ENCODE measurements around the gene EPHB4.
"Not testable (repeated sequence)": the region's sequence is repeated elsewhere in the genome, so short reads cannot be mapped to it uniquely, and the experiment has no call there.

EPHB4 gene

DNA sequence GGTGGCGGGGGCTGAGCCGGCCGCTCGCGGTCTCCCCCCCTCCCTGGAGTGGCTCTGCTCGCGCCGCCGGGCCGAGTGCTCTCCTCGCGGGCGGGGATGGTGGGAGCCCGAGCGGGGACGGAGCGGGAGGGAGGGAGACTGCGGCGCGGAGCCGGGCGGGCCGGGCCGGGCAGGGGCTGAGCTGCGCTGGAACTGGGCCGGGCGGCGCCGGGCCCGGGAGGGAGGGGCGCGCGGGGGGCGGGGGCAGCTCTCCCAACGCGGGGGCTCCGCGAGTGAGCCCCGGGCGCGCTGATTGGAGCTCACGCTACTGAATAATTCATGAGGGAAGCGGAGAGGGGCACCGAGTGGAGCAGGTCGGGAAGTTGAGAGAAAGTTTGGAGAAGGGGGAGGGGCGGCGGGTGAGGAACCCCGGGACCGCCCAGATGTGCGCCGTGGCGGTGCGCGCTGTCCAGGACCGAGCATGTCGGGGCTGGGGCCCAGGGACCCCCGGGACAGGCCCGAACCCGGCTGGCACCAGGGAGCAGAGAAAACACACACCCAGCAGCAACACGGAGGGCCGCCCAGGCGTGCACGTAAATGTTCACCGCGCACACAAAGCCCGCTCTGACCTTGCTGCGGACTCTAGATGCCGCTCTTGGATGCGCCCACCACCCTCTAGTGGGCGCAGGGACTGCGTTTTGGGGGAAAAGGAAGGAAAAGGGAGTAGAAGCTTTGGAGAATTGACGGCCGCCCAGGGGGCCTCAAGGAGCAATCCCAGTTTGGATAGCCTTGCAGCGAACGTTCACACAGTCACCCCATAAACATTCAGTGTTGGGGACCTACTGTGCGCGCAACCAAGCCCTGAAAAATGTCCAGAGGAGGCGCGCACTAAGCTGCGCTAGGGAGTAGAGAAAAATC lies at the start of gene EPHB4:
Gene EPHB4, minus strand, starts transcription at position 194 of the 897 bp plus-strand sequence. CDS start 493 bp downstream, outside the sequence.
- DNase-seq (ENCODE audit: low read depth in 3 of 3), result no peak

DNA sequence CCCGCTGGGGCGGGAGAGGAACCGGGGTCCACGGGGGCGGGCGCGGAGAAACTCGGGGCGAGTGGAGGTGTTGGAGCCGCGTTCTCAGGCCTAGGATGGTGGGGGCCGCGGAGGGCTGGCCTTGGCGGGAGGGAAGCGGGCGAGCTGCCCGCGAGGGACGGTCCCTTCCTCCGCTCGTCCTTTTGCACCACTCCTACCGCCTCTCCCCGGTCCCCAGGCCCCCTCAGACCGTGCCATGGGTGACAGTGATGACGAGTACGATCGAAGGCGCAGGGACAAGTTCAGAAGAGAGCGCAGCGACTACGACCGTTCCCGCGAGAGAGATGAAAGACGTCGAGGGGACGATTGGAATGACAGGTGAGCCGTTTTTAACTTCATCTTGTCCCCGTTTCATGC lies 48.0 kb upstream of the EPHB4 start:
- DNase-seq (ENCODE audit: low read depth in 3 of 3), result no peak

DNA sequence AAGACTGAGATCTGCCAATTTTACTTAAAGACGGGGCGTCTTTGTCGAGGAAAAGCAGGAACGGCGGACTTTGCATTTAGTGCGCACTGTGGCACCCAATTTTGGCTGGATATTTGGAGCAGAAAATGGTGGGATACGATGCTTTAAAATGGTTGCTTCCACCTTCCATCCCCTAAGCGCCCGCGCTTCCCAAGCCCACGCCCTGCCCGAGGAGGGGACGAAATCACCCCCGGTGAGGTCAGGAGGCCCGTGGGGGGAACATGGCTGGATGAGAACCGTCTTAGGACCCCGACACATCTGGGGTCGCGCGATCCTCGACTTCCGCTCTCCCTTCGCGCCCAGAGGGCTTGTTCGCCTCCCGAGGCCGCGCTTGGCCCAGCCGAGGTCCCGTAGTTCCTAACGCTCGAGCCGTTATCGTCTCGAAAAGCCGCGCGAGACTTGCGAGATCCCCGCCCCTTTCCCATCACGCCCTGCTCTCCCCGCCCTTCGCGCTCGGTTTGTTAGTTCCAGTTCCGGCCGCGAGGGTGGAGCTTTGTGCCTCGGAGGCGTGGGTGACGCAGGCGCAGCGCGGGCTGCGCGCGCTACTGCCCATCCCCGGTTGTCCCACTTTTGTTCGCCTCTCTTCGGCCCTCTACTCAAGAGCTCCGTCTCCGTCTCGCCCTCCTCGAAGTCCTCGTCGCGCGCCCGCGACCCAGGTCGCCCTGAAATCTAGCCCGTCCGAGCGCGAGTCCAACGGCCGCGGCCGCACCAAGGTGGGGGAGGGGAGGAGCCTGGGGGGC lies 47.4 kb upstream of the EPHB4 start, which contains the start of gene SRRT:
Gene SRRT, plus strand, starts transcription at position 527 of the 779 bp plus-strand sequence. CDS start 488 bp downstream, outside the sequence.
- DNase-seq (ENCODE audit: low read depth in 3 of 3), result peak; percentile 97 to 98 (median 98)

DNA sequence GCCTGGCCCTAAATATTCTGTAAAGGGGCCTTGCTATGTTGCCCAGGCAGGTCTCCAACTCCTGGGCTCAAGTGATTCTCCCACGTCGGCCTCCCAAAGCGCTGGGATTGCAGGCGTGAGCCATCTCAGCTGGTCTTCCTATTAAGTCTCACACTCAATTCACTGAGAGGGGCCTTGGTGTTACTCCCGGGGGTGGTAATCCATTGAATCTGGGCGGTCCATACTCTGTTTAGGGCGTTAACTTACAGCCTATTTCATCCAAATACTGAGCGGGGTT lies 46.9 kb upstream of the EPHB4 start:
- no peak for DNase-seq (ENCODE audit: low read depth in 3 of 3)

DNA sequence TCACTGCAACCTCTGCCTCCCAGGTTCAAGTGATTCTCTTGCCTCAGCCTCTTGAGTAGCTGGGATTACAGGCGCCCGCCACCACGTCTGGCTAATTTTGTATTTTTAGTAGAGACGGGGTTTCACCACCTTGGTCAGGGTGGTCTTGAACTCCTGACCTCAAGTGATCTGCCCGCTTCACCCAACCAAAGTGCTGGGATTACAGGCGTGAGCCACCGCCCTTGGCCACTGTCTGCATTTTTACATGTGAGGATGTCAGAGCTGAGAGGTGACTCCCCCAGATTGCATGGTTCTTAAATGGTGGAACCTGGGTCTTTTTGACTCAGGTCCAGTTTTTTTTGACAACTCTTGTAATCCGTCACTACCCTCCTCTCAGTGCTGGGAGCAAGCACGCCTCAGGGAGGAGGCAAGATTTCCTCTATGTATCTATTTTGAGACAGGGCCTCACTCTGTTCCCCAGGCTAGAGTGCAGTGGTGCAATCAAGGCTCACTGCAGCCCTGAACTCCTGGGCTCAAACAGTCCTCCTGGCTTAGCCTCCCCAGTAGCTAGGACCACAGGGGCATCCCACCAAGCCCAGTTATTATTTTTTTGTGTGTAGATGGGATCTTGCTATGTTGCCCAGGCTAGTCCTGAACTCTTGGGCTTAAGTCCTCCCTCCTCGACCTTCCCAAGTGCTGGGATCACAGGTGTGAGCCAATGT lies 46.4 kb upstream of the EPHB4 start:
- no peak for DNase-seq (ENCODE audit: low read depth in 3 of 3)

DNA sequence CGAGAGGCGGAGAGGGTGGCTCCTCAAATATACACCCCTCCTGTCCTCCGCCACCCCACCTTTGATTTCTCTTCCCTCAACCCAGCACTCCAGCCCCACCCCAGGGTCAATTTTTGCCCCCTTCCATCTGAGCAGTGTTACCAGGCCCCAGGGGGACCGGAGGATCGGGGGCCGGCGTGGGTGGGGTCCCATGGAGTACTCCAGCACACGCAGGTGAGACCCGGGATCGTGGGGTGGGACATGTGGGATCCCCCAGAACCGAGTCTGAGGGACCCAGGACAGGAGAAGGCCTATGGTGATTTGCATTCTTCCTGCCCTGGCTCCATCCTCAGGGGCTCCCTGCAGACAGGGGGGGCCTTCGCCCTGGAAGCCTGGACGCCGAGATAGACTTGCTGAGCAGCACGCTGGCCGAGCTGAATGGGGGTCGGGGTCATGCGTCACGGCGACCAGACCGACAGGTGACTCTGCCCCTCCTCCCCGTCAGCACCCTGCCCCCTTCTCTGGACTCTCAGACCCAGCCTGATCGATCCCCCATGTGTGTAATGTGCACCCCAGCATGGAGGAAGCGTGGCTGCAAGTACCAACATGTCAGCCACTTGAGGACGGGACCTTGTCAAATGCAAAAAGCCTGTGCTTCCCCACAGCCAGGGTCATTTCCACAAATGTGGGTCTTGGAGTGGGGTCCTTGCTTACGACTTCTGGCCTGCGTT lies 40.6 kb upstream of the EPHB4 start:
- DNase-seq (ENCODE audit: low read depth in 3 of 3), result no peak

DNA sequence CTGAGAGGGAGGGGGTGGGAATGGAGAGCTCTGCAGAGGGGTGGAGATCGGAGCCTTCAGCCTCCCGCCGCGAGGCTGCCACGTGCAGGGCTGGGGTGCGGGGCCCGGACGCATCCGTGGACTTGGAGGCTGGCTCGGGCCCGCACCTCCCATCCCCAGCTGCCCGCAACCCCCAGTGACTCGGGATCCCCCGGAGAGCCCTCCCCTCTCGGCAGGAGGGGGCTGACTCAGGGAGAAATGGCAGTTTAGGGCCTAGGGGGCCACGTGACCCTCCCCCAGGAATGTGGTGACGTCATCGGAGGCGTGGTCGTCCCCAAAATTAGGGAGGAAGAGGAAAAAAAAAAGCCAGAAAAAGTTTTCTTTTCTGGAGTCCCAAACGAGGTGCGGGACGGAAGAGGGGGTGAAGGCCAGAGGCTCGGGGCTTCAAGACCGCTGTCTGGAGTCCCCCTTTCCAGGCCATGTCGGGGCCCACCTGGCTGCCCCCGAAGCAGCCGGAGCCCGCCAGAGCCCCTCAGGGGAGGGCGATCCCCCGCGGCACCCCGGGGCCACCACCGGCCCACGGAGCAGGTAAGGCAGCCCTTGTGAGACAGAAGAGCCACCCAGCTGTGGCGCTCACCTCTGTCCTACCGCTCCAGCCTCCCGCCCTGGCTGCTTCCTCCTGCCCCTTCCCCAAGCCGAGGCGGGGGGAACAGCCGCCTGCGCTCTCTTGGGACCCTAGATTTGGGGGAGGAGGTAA lies 39.9 kb upstream of the EPHB4 start, which contains the start of gene TRIP6:
Gene TRIP6, plus strand, starts transcription at position 348 of the 736 bp plus-strand sequence. Its CDS starts 111 bp downstream, at position 459.
- peak; percentile 45 to 61 (median 55) for DNase-seq (ENCODE audit: low read depth in 3 of 3)

DNA sequence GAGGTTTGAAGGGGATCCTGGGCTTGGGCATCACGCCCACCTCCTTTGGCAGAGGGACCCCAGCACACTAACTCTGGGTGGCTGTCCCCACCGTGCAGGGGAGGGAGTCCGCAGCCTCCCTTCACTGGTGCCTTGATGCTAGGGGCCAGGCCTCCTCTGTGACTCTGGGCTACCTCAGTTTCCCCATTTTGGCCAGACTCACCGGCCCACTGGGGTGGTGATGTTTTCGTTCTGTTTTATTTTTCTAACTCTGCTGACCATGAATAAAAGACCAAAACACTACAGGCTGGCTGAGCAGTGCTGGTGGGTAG lies 39.4 kb upstream of the EPHB4 start:
- DNase-seq (ENCODE audit: low read depth in 3 of 3), result no peak

DNA sequence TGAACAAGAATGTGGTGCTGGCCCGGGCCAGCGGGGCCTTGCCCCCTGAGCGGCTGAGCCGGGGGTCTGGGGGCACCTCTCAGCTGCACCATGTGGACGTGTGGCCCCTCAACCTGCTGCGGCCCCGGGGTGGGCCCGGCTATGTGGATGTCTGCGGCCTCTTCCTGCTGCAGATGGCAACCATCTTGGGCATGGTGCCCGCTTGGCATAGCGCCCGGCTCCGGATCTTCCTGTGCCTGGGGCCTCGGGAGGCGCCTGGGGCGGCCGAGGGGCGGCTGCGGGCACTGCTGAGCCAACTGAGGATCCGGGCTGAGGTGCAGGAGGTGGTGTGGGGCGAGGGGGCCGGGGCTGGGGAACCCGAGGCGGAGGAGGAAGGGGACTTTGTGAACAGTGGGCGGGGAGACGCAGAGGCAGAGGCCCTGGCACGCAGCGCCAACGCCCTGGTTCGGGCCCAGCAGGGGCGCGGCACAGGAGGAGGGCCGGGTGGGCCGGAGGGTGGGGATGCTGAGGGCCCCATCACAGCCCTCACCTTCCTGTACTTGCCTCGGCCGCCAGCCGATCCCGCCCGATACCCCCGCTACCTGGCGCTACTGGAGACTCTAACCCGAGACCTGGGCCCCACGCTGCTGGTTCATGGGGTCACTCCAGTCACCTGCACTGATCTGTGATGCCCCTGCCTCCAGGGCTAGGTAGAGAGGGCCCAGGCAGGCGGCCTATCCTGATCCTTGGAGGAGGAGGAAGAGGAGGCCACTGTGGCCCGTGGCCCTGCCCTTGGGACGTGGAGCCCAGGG lies 38.8 kb upstream of the EPHB4 start:
- DNase-seq (ENCODE audit: low read depth in 3 of 3), result no peak

DNA sequence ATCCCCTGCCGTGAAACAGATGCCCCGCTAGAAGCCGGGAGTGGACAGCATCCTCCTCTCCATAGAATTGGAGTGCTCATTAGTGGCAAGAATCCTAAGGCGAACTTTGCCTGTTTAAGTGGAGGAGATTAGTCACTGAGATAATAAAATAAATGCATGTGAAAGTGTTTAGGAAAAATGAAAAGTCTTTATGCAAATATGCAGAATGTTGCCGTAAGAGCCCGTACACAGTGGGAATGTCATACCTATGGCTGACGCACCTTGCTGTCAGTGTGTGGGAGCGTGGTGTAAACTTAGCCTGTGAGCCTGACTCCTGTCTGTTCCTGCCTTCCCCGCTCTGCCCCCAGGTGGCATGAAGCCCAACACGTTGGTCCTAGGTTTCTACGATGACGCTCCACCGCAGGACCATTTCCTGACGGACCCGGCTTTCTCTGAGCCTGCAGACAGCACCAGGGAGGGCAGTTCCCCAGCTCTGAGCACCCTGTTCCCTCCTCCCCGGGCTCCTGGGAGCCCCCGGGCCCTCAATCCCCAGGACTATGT lies 38.1 kb upstream of the EPHB4 start:
- DNase-seq (ENCODE audit: low read depth in 3 of 3), result no peak

DNA sequence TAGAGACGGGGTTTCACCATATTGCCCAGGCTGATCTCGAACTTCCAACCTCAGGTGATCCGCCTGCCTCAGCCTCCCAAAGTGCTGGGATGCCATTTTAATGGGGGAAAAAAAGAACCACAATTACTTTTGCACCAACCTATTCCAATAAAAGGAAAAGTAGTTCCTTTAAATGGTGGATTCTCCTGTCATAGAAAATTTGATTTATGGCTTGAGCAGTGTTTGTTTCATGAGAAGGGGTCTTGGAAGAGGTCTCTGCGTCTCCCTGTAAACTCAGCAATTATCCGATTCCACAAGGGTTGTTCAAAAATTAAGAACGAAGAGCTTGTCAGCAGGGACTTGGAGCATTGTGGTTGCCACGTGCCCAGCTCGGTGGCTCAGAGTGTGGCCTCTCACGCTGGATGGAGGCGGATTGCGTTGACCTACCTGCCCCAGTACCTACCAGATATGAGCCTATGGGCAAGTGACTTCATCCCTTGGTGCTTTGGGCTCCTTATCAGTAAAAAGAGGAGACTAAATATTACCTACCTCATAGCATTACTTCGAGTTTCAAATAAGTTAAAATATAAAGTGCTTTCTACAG lies 37.0 kb upstream of the EPHB4 start:
- DNase-seq (ENCODE audit: low read depth in 3 of 3), result no peak

DNA sequence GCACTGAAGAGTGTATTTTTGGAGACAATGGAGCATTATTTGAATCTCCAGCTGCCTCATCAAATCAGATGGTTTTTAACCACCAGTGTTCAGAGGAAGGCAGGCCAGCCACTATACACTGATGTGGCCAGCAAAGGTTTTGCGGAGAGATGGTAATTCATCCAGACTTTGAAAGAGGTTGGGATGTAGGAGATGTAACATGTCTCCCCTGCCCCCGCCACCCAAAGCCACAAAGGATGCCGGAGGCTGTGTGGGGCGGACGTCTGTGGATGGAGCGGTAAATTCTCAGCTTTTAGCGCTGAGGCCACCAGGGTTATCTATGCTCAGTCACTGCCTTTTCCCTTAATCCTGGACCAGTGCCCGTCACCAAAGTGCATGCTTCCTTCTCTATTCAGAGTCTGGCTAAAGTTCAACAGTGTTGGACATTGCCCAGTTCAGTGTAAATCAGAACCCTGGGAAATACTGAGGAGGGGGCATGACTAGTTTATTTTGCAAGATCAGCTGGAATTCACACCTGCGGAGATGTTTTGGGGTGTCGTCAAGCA lies 36.2 kb upstream of the EPHB4 start:
- DNase-seq (ENCODE audit: low read depth in 3 of 3), result no peak

DNA sequence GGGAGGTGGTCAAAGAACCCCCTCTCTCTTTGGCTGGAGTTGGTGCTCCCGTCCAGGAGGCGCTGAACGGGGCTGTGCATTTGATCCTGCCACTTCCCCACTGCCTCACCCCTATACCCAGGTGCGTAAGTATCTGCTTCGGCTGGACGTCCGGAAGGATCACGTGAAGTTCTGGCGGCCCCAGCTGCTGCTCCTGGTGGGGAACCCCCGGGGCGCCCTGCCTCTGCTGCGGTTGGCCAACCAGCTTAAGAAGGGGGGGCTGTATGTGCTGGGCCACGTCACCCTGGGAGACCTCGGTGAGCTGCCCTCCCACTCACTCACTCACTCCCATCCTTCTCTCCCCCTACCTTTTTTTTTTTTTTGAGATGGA lies 34.3 kb upstream of the EPHB4 start:
- no peak for DNase-seq (ENCODE audit: low read depth in 3 of 3)

DNA sequence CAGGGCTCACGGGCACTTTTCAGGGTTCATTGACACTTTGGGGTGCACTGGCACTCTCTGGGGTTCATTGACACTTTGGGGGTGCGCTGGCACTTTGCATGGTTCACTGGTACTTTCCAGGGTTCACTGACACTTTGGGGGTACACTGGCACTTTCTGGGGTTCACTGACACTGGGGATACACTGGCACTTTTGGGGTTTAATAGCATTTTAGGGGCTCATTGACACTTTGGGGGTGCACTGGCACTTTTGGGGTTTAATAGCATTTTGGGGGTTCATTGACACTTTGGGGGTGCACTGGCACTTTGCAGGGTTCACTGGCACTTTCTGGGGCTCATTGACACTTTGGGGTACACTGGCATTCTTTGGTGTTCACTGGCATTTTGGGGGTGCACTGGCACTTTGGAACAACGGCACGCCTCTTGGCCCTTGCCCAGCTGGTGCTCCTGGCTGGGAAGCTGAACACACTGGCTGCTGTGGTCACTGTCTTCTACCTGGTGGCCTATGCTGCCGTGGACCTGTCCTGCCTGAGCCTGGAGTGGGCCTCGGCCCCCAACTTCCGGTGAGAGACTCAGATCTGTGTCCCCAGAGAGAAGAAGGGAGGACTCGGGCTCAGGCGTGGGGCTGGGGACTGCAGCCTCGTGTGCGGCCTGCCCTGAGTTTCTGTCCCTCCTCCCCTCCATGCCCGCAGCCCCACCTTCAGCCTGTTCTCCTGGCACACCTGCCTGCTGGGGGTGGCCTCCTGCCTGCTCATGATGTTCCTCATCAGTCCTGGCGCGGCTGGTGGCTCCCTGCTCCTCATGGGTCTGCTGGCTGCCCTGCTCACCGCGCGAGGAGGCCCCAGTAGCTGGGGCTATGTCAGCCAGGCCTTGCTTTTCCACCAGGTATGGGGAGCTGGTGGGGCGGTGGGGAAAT lies 33.6 kb upstream of the EPHB4 start:
- DNase-seq (ENCODE audit: low read depth in 3 of 3), result no peak

DNA sequence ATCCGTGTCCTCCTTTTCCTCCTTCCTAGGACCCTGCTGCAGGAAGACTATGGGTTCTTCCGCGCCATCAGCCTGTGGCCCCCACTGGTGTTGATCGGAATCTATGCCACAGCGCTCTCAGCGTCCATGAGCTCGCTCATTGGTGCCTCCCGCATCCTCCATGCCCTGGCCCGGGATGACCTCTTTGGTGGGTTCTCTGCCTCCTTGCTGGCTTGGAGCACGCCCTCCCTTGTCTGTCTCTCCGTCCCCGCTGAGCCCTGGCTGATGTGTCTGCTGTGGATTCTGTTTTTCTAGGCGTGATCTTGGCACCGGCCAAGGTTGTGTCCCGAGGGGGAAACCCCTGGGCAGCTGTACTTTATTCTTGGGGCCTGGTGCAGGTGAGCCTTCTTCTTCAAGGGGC lies 32.5 kb upstream of the EPHB4 start:
- no peak for DNase-seq (ENCODE audit: low read depth in 3 of 3)

DNA sequence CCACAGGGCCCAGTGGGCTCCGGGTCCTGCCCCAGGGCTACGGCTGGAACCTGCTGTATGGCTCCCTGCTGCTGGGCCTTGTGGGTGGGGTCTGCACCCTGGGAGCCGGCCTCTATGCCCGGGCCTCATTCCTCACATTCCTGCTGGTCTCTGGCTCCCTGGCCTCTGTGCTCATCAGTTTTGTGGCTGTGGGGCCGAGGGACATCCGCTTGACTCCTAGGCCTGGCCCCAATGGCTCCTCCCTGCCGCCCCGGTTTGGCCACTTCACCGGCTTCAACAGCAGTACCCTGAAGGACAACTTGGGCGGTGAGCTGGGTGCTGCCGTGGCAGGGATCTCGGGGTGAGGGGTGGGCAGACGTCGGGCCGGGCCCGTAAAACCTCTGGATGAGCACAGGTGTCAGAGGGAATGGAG lies 29.6 kb upstream of the EPHB4 start:
- no peak for DNase-seq (ENCODE audit: low read depth in 3 of 3)

DNA sequence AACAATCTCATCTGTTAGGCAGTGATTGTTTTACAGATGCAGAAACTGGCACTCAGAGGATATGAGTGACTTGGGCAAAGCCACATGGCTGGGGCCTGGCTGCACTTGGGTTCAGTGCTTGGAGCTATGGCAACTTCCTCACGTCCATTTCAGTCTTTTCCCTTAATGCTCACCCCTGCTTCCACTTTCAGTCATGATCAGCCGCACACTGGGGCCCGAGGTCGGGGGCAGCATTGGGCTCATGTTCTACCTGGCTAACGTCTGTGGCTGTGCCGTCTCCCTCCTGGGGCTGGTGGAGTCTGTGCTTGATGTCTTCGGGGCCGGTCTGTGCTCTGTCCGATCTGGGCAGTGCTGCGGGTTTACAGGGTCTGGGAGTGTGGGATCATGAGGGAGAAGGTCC lies 28.2 kb upstream of the EPHB4 start:
- no peak for DNase-seq (ENCODE audit: low read depth in 3 of 3)

DNA sequence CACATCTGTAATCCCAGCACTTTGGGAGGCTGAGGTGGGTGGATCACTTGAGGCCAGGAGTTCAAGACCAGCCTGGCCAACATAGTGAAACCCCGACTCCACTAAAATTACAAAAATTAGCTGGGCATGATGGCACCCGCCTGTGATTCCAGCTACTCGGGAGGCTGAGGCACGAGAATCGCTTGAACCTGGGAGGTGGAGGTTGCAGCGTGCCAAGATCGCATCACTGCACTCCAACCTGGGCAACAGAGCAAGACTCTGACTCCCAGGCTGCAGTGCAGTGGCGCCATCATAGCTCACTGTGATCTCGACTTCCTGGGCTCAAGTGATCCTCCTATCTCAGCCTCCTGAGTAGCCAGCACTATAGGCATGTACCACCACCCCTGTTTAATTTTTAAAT lies 27.6 kb upstream of the EPHB4 start:
- DNase-seq (ENCODE audit: low read depth in 3 of 3), result not testable (repeated sequence)

All from stimulated activated CD4-positive, alpha-beta T cell treated with anti-CD3 and anti-CD28 coated beads, TNF-alpha, amount 100 ng/mL, for 4 hours (primary cell).